CD1c-positive myeloid dendritic cell (primary cell): ENCODE data around the gene RPL10A.
"Not testable (repeated sequence)": the region's sequence is repeated elsewhere in the genome, so short reads cannot be mapped to it uniquely, and the experiment has no call there.

ENCODE experiments used
- DNase-seq: peaks from one replicate; pipeline ENCODE4 v3.0.0-alpha.2; 2016; ENCODE audit errors: extremely low spot score

Gene RPL10A

GRCh38 chr6:35510916-35511561 lies 42.8 kb downstream of the RPL10A start:
- no peak for DNase-seq

- no peak for DNase-seq
Measured at GRCh38 chr6:35511562-35511941, 43.4 kb downstream of the RPL10A start.

- DNase-seq: no peak
Measured at GRCh38 chr6:35512006-35512405, 43.8 kb downstream of the RPL10A start.

- DNase-seq: no peak
Measured at GRCh38 chr6:35512740-35513139, 44.5 kb downstream of the RPL10A start, which contains the start of gene TULP1. TULP1 (minus strand) TSS chr6:35512896; CDS start chr6:35512858, 38 bp downstream.

GRCh38 chr6:35514587-35514986 lies 46.4 kb downstream of the RPL10A start:
- DNase-seq: no peak

GRCh38 chr6:35515939-35516338 lies 47.7 kb downstream of the RPL10A start:
- not testable (repeated sequence) for DNase-seq

- no peak for DNase-seq
Measured at GRCh38 chr6:35516712-35517111, 48.5 kb downstream of the RPL10A start.

GRCh38 chr6:35517978-35518377 lies 49.8 kb downstream of the RPL10A start:
- not testable (repeated sequence) for DNase-seq

- no peak for DNase-seq
Measured at GRCh38 chr6:35518566-35519312, 50.5 kb downstream of the RPL10A start.

- no peak for DNase-seq
Measured at GRCh38 chr6:35519313-35520015, 51.3 kb downstream of the RPL10A start.
